ENCODE measurements around the gene PWP2. TPM values are rescaled to one million over a fixed set of nuclear protein-coding genes. Genes with fewer than 3 reads are reported as not detected.
A peak's percentile ranks its signal among the peaks of the same experiment; 100 is the strongest.

Gene PWP2
- total RNA-seq, 1 experiment from 2014 or later: 6.0 TPM

DNA sequence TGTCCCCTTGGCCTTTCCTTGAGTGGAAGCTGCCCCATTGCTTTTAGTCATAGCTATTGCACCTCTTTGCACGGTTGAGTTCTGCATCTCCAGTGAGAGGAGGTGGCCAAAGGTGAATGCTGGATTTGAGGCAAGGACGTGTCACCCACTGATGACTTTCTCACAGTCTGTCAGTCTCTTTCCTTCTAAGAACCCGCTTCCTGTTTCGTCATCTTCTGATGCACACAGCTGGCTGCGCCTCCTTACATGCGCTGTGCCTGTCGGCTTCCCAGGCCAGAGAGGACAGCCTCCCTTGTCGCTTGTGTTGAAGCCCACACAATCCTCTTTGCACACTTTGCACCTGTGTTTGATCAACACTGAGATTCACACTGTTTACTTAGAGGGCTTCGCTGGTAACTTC is 41.8 kb upstream of the PWP2 start:
- no peak overlapping the region for H2BK120ac ChIP-seq (ENCODE audit: low read depth, low read length, poor library complexity, severe bottlenecking)
- no peak overlapping the region for H2AFZ ChIP-seq (ENCODE audit: low read length)
- no peaks in the 10 kb centered on the region for H3K79me1 ChIP-seq (ENCODE audit: insufficient read depth, low read depth, low read length, poor library complexity, severe bottlenecking)
- H3K14ac ChIP-seq (ENCODE audit: insufficient read depth, low read length): no peak overlapping the region
- Mint-ChIP-seq H3K27me3 (ENCODE audit: low read depth) (no peaks in the 10 kb centered on the region; the same call in 1 of the 2 replicates), H3K9me3 (no peaks in the 10 kb centered on the region), H3K27ac (peak overlapping the region in 1 of 3 experiments; percentile 80; a peak in 2 of 7 replicates), H3K4me1 (peaks cover 10 to 13% of the 10 kb centered on the region in 2 experiments), H3K36me3 (ENCODE audit: insufficient read depth in 1 of 3, low read depth in 3 of 3) (peaks cover 4 to 47% (median 23%) of the 10 kb centered on the region in 3 experiments; a peak in 6 of 7 replicates), H3K4me3 (no peak overlapping the region)
- no peak overlapping the region for H4K8ac ChIP-seq (replicated peaks; ENCODE audit: insufficient read length, low read depth, low read length)
- no peaks in the 10 kb centered on the region for H4K20me1 ChIP-seq (ENCODE audit: control insufficient read depth, insufficient read depth, insufficient read length)
- H3T11ph ChIP-seq (ENCODE audit: low read length): no peak overlapping the region
- H3K4me2 ChIP-seq (ENCODE audit: insufficient read depth, insufficient read length, low read length): no peak overlapping the region
- no peak overlapping the region for H3K27ac ChIP-seq (ENCODE audit: insufficient read length, low read depth, low read length)
- H3K23ac ChIP-seq (ENCODE audit: insufficient read length, low read depth, low read length): no peak overlapping the region
- H3K23me2 ChIP-seq (ENCODE audit: insufficient read length, low read depth, low read length, poor library complexity, severe bottlenecking): no peaks in the 10 kb centered on the region
- H4K5ac ChIP-seq (ENCODE audit: insufficient read length, low read depth, low read length): no peak overlapping the region
- no peaks in the 10 kb centered on the region for H3K4me1 ChIP-seq (ENCODE audit: insufficient read depth, low read length)
- no peak overlapping the region for H2BK15ac ChIP-seq (ENCODE audit: low read depth, low read length)
- TF ChIP-seq, protein P1, sequence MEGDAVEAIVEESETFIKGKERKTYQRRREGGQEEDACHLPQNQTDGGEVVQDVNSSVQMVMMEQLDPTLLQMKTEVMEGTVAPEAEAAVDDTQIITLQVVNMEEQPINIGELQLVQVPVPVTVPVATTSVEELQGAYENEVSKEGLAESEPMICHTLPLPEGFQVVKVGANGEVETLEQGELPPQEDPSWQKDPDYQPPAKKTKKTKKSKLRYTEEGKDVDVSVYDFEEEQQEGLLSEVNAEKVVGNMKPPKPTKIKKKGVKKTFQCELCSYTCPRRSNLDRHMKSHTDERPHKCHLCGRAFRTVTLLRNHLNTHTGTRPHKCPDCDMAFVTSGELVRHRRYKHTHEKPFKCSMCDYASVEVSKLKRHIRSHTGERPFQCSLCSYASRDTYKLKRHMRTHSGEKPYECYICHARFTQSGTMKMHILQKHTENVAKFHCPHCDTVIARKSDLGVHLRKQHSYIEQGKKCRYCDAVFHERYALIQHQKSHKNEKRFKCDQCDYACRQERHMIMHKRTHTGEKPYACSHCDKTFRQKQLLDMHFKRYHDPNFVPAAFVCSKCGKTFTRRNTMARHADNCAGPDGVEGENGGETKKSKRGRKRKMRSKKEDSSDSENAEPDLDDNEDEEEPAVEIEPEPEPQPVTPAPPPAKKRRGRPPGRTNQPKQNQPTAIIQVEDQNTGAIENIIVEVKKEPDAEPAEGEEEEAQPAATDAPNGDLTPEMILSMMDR (conservative IDR thresholded peaks at IDR 0.05): no peak
- no peak overlapping the region for H3K56ac ChIP-seq (ENCODE audit: insufficient read length, low read depth, low read length)
- no peak overlapping the region for H2AK5ac ChIP-seq (ENCODE audit: insufficient read length, low read length)
- no peak for DNase-seq
- no peaks in the 10 kb centered on the region for H3K9me3 ChIP-seq (ENCODE audit: control insufficient read depth, low read depth, low read length)
- peaks cover 2% of the 10 kb centered on the region; the same call in 1 of the 2 replicates for H3K79me2 ChIP-seq (ENCODE audit: insufficient read depth, low read length)
- no peak overlapping the region for H2BK20ac ChIP-seq (ENCODE audit: low read depth, low read length, poor library complexity, severe bottlenecking)
- no peak overlapping the region for H4K91ac ChIP-seq (ENCODE audit: insufficient read length, low read depth, low read length)
- no peak overlapping the region for H3K9ac ChIP-seq (ENCODE audit: extremely low read depth, insufficient read length, low read length)
- no peak overlapping the region for H2BK12ac ChIP-seq (ENCODE audit: insufficient read length, low read depth, low read length)
- no peaks in the 10 kb centered on the region for H3K27me3 ChIP-seq (ENCODE audit: insufficient read depth, low read length)
- WGBS (ENCODE audit: extremely low coverage, insufficient read length, low lambda C conversion rate): no CpG with 5 or more reads among the region's 9 CpGs
- no peak overlapping the region for H3K4ac ChIP-seq (ENCODE audit: low read depth, low read length)
- no peak overlapping the region for H2BK5ac ChIP-seq (ENCODE audit: insufficient read length, low read length)
- no peak overlapping the region for H3K18ac ChIP-seq (ENCODE audit: insufficient read length, low read depth, low read length)

Data from H9 (cell line).